Naive thymus-derived CD8-positive, alpha-beta T cell (primary cell): Measurements from ENCODE around the gene FCGR3A. TPM values are rescaled to one million over a fixed set of nuclear protein-coding genes. Genes with fewer than 3 reads are reported as not detected.
"Not testable (repeated sequence)": the region's sequence is repeated elsewhere in the genome, so short reads cannot be mapped to it uniquely, and the experiment has no call there.

ENCODE experiments used
- ATAC-seq, 2 donors: fragments of 150-1000 bp; cut with Tn5 transposase in 1 of 2; sonication (Bioruptor Pico), chemical (Tn5 transposase) in 1 of 2; 1 replicate in 1 of 2; 2 replicates in 1 of 2; pipeline ENCODE4 v1.10.0; 2021; ENCODE audit warnings: mild to moderate bottlenecking in 2 of 2, moderate library complexity in 2 of 2
- POLR2A ChIA-PET: fragments of 350-600 bp; sonication (Branson Sonifier 250); formaldehyde crosslinking; loops from one replicate; lab custom pipeline; 2021; ENCODE audit warnings: antibody characterized with exemption; lab: Charles Lee
- DNase-seq, 10 donors: peaks; one replicate each; pipeline versions ENCODE4 v3.0.0 to v3.0.0-alpha.2; 2020 to 2022
- H3K27ac Mint-ChIP-seq, 10 donors: one replicate each; pipeline ENCODE4 v1.8.0; 2020 to 2022; ENCODE audit warnings: mild to moderate bottlenecking in 10 of 10, mixed read lengths in 10 of 10, moderate library complexity in 4 of 10, inconsistent platforms in 1 of 10
- H3K27me3 Mint-ChIP-seq, 5 donors: one replicate each; pipeline ENCODE4 v1.8.0; 2021 to 2022; ENCODE audit warnings: mixed read lengths in 5 of 5
- H3K36me3 Mint-ChIP-seq, 3 donors: one replicate each; pipeline ENCODE4 v1.8.0; 2020 to 2022; ENCODE audit warnings: mixed read lengths in 3 of 3, mild to moderate bottlenecking in 2 of 3, inconsistent platforms in 1 of 3
- H3K4me1 Mint-ChIP-seq, 4 donors: one replicate each; pipeline ENCODE4 v1.8.0; 2021 to 2022; ENCODE audit warnings: mixed read lengths in 4 of 4
- H3K4me3 Mint-ChIP-seq, 10 donors: one replicate each; pipeline ENCODE4 v1.8.0; 2020 to 2022; ENCODE audit warnings: mild to moderate bottlenecking in 10 of 10, mixed read lengths in 10 of 10, moderate library complexity in 6 of 10, inconsistent platforms in 1 of 10
- H3K9me3 Mint-ChIP-seq, 9 donors: one replicate each; pipeline ENCODE4 v1.8.0; 2020 to 2022; ENCODE audit warnings: mixed read lengths in 9 of 9, mild to moderate bottlenecking in 3 of 9, inconsistent platforms in 1 of 9, moderate library complexity in 1 of 9
- polyA plus RNA-seq, 3 donors: library from polyadenylated mRNA; unstranded; fragments of 300-500 nt; fragmentation: Illumina TruSeq; gene quantifications; one replicate each; pipeline ENCODE4 v1.2.3, GENCODE V29; 2021
- total RNA-seq, 8 experiments: library from RNA in 2 of 8; stranded (reverse) in 2 of 8; gene quantifications; one replicate each; pipeline ENCODE4 v1.2.3 and lab custom pipeline; 2021 to 2026

FCGR3A gene
- total and polyA plus RNA-seq, 5 experiments from 2014 or later, result 0.74 to 33.2 (median 1.7) TPM

DNA sequence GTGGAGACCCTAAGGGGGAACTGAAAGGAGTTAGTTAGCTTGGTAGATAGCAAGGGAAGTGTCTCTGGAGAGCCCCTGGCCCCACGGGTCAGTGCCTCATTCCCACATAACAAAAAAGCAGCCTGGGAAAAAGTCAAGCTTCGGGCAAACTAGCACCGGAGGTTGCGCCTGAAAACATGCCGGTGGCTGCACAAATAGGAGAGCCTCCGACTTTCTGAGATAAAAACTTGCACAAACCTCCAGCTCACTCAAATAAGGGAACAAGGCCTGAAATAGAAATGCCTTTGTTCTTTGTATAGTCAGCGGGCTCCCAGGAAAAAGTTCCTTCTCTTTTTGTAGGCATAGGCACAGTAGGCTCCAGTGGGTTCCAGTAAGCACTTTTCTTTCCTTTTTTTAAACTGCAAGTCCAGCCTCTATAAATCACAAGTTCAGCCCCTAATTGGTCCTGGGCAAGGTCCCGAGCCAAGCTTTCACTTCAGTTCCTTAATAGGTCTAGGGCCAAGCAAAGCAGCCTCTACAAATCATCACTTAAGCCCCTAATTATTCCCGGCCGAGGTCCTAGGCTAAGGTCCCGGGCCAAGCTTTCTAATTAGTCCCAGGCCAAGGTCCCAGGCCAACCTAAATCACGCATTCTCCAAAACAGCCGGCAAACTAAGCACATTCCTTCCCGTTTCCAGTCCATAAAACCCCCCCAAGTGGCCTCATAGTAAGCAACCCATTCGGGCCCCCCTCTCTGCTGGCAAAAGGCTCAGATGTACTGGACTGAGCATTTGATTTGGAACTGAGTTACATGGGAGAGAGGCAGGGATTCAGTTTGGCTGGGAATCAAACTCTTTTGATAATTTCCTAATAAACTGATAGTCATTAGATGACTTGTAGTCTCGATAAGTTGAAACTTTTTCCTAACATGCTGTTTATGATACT is 16.7 kb downstream of the FCGR3A start:
- not testable (repeated sequence) for DNase-seq, H3K36me3 Mint-ChIP-seq, ATAC-seq, H3K27me3 Mint-ChIP-seq
- POLR2A ChIA-PET, result interaction anchor here (0.6 to 1.5 kb wide), 4 partner anchors 9 to 375 kb away, joined by 3 to 4 read pairs (median 3); partner anchors contain the start of gene DUSP12
- H3K9me3 Mint-ChIP-seq, result peaks cover 0 to 10% (median 0%) of the 10 kb centered on the region in 9 donors
- peak overlapping the region in 6 of 10 donors; percentile 3 to 60 (median 41) for H3K4me3 Mint-ChIP-seq
- peaks cover 12 to 29% (median 15%) of the 10 kb centered on the region in 4 donors for H3K4me1 Mint-ChIP-seq
- peak overlapping the region in 4 of 10 donors; percentile 23 to 75 (median 39) for H3K27ac Mint-ChIP-seq

DNA sequence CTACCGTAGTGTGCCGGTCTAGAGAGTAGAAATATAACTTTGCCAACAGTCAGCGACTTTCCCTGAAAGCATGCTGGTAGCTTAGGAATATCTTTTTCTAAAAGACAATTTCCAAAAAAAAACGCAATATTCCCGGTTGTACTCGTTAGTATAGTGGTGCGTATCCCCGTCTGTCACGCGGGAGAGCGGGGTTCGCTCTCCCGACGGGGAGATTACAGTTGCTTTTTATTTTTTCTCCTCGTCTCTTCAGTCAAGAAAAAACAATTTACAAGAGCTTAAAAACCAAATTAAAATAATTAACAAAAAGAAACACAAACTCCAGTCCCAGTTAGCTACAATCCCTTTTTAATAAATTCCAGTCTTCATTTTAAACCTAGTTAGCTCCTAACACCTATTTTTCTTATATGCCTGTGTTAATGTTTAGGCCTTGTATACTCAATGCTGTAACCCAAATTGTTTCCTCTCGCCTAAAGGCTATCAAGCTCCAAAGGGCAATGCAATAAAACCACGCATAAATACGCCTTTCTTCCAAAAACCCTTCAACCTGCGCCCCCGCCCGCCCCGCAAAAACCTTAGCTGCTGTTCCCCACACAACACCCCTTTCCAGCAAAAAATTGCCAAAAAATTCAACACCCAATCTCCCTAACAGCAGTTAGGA is 17.5 kb downstream of the FCGR3A start:
- POLR2A ChIA-PET, result interaction anchor here (1.0 to 2.8 kb wide), 5 partner anchors 8 to 218 kb away, joined by 3 to 23 read pairs (median 4); partner anchors contain the start of gene DUSP12
- Mint-ChIP-seq H3K9me3 (peaks cover 0 to 10% (median 0%) of the 10 kb centered on the region in 9 donors), H3K27ac (peak overlapping the region in 7 of 10 donors; percentile 23 to 75 (median 37)), H3K4me3 (peak overlapping the region in 8 of 10 donors; percentile 3 to 53 (median 40)), H3K4me1 (peaks cover 11 to 29% (median 14%) of the 10 kb centered on the region in 4 donors), H3K36me3 (peaks cover 0 to 8% (median 3%) of the 10 kb centered on the region in 3 donors), H3K27me3 (peaks cover 0 to 7% (median 0%) of the 10 kb centered on the region in 5 donors)
- DNase-seq, result no peak
- ATAC-seq, result no peak

DNA sequence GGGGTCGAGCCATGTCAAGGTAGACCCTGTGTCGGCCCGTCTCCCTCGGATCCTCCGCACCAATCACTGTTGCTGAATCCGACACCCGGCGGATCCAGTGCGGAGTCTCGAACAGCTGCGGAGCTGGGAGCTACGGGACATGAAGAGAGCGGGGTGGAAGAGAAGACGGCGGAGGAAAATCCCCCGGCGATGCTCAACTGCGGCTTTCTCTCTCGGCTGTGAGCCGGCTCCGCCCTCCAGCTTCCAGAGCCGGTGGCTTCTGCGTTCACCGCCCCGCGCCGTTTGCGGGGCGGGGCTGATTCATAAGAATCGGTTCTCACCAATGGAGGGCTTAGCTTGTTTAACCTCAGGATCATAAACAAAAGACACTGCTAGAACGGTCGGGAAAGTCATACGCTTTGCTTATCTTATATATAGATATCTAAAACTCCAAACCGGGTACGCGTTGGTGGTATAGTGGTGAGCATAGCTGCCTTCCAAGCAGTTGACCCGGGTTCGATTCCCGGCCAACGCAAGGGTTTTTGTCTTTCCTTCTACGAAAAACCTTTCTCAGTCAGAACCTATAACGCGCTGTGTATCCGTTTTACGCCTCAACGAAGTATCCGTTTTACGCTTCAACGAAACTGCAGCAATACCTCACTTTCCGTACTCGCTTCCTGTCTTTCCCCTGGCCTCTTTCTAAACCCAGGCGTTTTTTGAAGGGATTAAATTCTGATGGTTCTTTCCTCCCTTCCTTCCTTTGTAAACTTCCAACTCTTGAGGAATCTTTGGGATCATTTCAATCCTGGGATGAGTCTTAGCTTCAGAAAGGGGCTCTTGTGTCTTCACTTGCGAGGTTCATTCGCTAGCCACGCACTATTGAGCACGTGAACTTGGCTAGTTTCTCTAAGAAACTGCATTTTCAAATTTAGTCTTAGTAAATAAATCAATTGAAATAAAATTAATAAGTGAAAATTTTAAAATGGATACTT is 18.7 kb downstream of the FCGR3A start:
- POLR2A ChIA-PET, result interaction anchor here (1.2 to 2.8 kb wide), 3 partner anchors 9 to 219 kb away, joined by 4 to 23 read pairs (median 14); partner anchors contain the start of gene DUSP12

DNA sequence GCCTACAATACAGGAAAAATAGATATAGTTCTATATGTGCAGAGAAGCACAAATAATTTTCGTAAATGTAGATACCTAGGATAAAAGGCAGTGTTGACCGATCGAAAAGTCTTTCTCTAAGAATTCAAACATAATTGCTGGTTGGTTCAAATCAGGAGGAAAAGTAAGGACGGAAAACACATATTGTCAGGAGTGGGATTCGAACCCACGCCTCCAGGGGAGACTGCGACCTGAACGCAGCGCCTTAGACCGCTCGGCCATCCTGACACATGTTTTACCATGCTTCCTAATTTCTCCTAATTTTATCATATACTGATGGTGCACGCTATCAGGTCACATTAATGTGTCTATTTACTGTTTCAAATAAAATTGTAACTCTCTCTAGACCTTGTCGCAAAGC is 19.5 kb downstream of the FCGR3A start:
- ATAC-seq, result peak; percentile 32 to 47
- POLR2A ChIA-PET, result interaction anchor here (0.7 to 2.8 kb wide), 3 partner anchors 90 to 198 kb away, joined by 3 to 23 read pairs (median 3); no protein-coding TSS in a partner anchor
- peaks cover 0 to 10% (median 0%) of the 10 kb centered on the region in 9 donors for H3K9me3 Mint-ChIP-seq
- H3K4me1 Mint-ChIP-seq, result peaks cover 12 to 33% (median 16%) of the 10 kb centered on the region in 4 donors
- H3K27me3 Mint-ChIP-seq, H3K36me3 Mint-ChIP-seq: not testable (repeated sequence)
- H3K4me3 Mint-ChIP-seq, result peak overlapping the region; percentile 89 to 99 (median 96)
- DNase-seq, result peak; percentile 40 to 84 (median 60)
- peak overlapping the region; percentile 88 to 100 (median 97) for H3K27ac Mint-ChIP-seq

More for the DNA sequence above, 18.7 kb downstream of the FCGR3A start:
- ATAC-seq, result peak; percentile 85
- H3K27ac Mint-ChIP-seq, result peak overlapping the region; percentile 88 to 100 (median 97)
- DNase-seq, result peak; percentile 73 to 96 (median 92)
- not testable (repeated sequence) for H3K27me3 Mint-ChIP-seq, H3K36me3 Mint-ChIP-seq
- peaks cover 12 to 32% (median 15%) of the 10 kb centered on the region in 4 donors for H3K4me1 Mint-ChIP-seq
- H3K4me3 Mint-ChIP-seq, result peak overlapping the region; percentile 89 to 99 (median 96)
- peaks cover 0 to 10% (median 0%) of the 10 kb centered on the region in 9 donors for H3K9me3 Mint-ChIP-seq

DNA sequence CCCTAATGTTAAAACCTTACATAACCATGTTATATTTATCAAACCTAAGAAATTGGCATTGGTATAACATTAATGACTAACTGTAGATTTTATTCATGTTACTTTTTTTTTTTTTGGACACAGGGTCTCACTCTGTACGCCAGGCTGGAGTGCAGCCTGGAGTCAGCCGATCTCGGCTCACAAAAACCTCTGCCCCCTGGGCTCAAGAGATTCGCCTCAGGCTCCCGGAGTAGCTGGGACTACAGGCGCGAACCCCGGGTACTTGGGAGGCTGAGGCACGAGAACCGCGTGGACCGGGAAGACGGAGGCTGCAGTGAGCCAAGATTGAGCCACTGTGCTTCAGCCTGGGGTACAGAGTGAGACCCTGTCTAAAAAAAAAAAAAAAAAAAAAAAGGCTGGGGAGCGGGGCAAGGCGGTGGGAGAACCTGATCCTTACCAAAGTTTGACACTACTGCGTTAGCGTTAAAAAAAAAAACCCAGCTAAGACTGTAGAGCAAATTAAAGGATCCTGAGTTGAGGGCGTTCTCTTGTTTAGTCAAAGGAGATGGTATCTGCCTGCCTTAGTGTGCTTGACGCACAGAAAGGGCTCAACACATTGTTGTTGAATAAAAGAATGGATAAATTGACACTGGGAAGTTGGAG is 20.0 kb downstream of the FCGR3A start:
- POLR2A ChIA-PET, result interaction anchor here (0.7 to 2.8 kb wide), 3 partner anchors 90 to 199 kb away, joined by 3 to 23 read pairs (median 3); no protein-coding TSS in a partner anchor
- Mint-ChIP-seq H3K27ac (peak overlapping the region in 8 of 10 donors; percentile 93 to 100 (median 97)), H3K4me1 (peaks cover 12 to 36% (median 17%) of the 10 kb centered on the region in 4 donors), H3K4me3 (peak overlapping the region; percentile 89 to 99 (median 96)), H3K9me3 (peaks cover 0 to 10% (median 0%) of the 10 kb centered on the region in 9 donors)
- not testable (repeated sequence) for ATAC-seq, H3K27me3 Mint-ChIP-seq, H3K36me3 Mint-ChIP-seq, DNase-seq

DNA sequence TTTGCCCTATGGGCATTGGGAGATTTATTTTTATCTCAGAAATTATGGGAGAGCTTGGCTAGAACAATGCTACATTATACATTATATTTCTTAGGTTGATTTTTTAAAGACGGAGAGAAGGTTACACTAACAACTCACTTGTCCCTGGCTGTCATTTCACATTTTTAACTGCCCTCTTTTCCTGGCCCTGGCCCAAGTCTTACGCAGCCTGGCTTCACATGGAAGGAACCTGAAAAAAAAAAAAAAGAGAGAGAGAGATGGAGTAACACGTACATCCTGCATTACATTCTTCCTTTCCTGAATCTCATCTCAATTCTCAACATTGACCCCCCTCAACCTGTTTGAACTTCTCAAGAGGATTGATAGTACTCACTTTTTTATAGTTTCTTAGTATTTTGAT is 21.1 kb downstream of the FCGR3A start:
- POLR2A ChIA-PET, DNase-seq, ATAC-seq, H3K27ac Mint-ChIP-seq: not testable (repeated sequence)
- Mint-ChIP-seq H3K36me3 (peaks cover 0 to 11% (median 3%) of the 10 kb centered on the region in 3 donors), H3K27me3 (peaks cover 0 to 11% (median 0%) of the 10 kb centered on the region in 5 donors), H3K4me3 (peak overlapping the region in 1 of 10 donors; percentile 9), H3K4me1 (peaks cover 14 to 41% (median 20%) of the 10 kb centered on the region in 4 donors), H3K9me3 (peaks cover 0 to 14% (median 0%) of the 10 kb centered on the region in 9 donors)

DNA sequence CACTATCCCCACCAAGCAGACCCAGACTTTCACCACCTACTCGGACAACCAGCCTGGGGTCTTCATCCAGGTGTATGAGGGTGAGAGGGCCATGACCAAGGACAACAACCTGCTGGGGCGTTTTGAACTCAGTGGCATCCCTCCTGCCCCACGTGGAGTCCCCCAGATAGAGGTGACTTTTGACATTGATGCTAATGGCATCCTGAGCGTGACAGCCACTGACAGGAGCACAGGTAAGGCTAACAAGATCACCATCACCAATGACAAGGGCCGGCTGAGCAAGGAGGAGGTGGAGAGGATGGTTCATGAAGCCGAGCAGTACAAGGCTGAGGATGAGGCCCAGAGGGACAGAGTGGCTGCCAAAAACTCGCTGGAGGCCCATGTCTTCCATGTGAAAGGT is 23.7 kb downstream of the FCGR3A start:
- DNase-seq, H3K27ac Mint-ChIP-seq, H3K36me3 Mint-ChIP-seq, ATAC-seq: not testable (repeated sequence)
- Mint-ChIP-seq H3K9me3 (peaks cover 0 to 18% (median 0%) of the 10 kb centered on the region in 9 donors), H3K4me1 (peaks cover 14 to 25% (median 19%) of the 10 kb centered on the region in 4 donors), H3K4me3 (peak overlapping the region in 4 of 10 donors; percentile 10 to 44 (median 25)), H3K27me3 (peaks cover 0 to 10% (median 0%) of the 10 kb centered on the region in 5 donors)
- POLR2A ChIA-PET, result interaction anchor here (1.5 kb wide), 1 partner anchor 14 kb away, joined by 3 read pairs; no protein-coding TSS in a partner anchor

DNA sequence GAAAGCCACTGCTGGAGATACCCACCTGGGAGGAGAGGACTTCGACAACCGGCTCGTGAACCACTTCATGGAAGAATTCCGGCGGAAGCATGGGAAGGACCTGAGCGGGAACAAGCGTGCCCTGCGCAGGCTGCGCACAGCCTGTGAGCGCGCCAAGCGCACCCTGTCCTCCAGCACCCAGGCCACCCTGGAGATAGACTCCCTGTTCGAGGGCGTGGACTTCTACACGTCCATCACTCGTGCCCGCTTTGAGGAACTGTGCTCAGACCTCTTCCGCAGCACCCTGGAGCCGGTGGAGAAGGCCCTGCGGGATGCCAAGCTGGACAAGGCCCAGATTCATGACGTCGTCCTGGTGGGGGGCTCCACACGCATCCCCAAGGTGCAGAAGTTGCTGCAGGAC is 24.3 kb downstream of the FCGR3A start:
- Mint-ChIP-seq H3K4me1 (peaks cover 8 to 20% (median 16%) of the 10 kb centered on the region in 4 donors), H3K9me3 (peaks cover 0 to 12% (median 0%) of the 10 kb centered on the region in 9 donors), H3K4me3 (peak overlapping the region; percentile 72 to 90 (median 83)), H3K27ac (peak overlapping the region in 1 of 10 donors; percentile 99)
- not testable (repeated sequence) for H3K27me3 Mint-ChIP-seq, H3K36me3 Mint-ChIP-seq, ATAC-seq, DNase-seq
- POLR2A ChIA-PET, result interaction anchor here (1.5 kb wide), 1 partner anchor 14 kb away, joined by 3 read pairs; no protein-coding TSS in a partner anchor

DNA sequence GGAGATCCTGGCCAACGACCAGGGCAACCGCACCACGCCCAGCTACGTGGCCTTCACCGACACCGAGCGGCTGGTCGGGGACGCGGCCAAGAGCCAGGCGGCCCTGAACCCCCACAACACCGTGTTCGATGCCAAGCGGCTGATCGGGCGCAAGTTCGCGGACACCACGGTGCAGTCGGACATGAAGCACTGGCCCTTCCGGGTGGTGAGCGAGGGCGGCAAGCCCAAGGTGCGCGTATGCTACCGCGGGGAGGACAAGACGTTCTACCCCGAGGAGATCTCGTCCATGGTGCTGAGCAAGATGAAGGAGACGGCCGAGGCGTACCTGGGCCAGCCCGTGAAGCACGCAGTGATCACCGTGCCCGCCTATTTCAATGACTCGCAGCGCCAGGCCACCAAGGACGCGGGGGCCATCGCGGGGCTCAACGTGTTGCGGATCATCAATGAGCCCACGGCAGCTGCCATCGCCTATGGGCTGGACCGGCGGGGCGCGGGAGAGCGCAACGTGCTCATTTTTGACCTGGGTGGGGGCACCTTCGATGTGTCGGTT is 24.8 kb downstream of the FCGR3A start:
- POLR2A ChIA-PET, H3K27me3 Mint-ChIP-seq, H3K9me3 Mint-ChIP-seq, H3K36me3 Mint-ChIP-seq: not testable (repeated sequence)
- Mint-ChIP-seq H3K4me1 (peaks cover 4 to 15% (median 11%) of the 10 kb centered on the region in 4 donors), H3K27ac (peak overlapping the region in 3 of 10 donors; percentile 59 to 99 (median 61)), H3K4me3 (peak overlapping the region; percentile 77 to 90 (median 83))
- ATAC-seq (peak; percentile 19 to 32), DNase-seq (peak in 3 of 10 donors; percentile 12 to 33 (median 29))
